ENCODE data around the gene TPK1.
A peak's percentile ranks its signal among the peaks of the same experiment; 100 is the strongest.
"Not testable (repeated sequence)": the region's sequence is repeated elsewhere in the genome, so short reads cannot be mapped to it uniquely, and the experiment has no call there.

The TPK1 gene

GRCh38 chr7:144468990-144469732 lies 366.7 kb downstream of the TPK1 start:
- DNase-seq = no peak

- no peak for DNase-seq
Measured at GRCh38 chr7:144459635-144460034, 376.2 kb downstream of the TPK1 start.

- DNase-seq = no peak
Measured at GRCh38 chr7:144455040-144455404, 380.8 kb downstream of the TPK1 start.

GRCh38 chr7:144454256-144455039 lies 381.4 kb downstream of the TPK1 start:
- DNase-seq = no peak

GRCh38 chr7:144452064-144452463 lies 383.8 kb downstream of the TPK1 start:
- DNase-seq = no peak

- DNase-seq = no peak
Measured at GRCh38 chr7:144445590-144445989, 390.3 kb downstream of the TPK1 start.

- no peak for DNase-seq
Measured at GRCh38 chr7:144439717-144440205, 396.1 kb downstream of the TPK1 start.

GRCh38 chr7:144438759-144439158 lies 397.1 kb downstream of the TPK1 start:
- no peak for DNase-seq

GRCh38 chr7:144437370-144438191 lies 398.3 kb downstream of the TPK1 start:
- DNase-seq = peak in 1 of 2 donors; percentile 58

GRCh38 chr7:144436500-144436899 lies 399.4 kb downstream of the TPK1 start:
- DNase-seq = no peak

GRCh38 chr7:144428431-144428830 lies 407.4 kb downstream of the TPK1 start:
- no peak for DNase-seq

- not testable (repeated sequence) for DNase-seq
Measured at GRCh38 chr7:144427539-144427938, 408.3 kb downstream of the TPK1 start.

- DNase-seq = not testable (repeated sequence)
Measured at GRCh38 chr7:144418931-144419330, 416.9 kb downstream of the TPK1 start.

- DNase-seq = no peak
Measured at GRCh38 chr7:144416341-144416740, 419.5 kb downstream of the TPK1 start.

GRCh38 chr7:144415858-144416257 lies 420.0 kb downstream of the TPK1 start:
- no peak for DNase-seq

- no peak for DNase-seq
Measured at GRCh38 chr7:144414815-144415214, 421.0 kb downstream of the TPK1 start.

- DNase-seq = no peak
Measured at GRCh38 chr7:144410441-144410840, 425.4 kb downstream of the TPK1 start.

- DNase-seq = no peak
Measured at GRCh38 chr7:144408121-144408520, 427.7 kb downstream of the TPK1 start.

GRCh38 chr7:144407266-144407931 lies 428.5 kb downstream of the TPK1 start:
- DNase-seq = no peak

GRCh38 chr7:144404946-144405345 lies 430.9 kb downstream of the TPK1 start:
- DNase-seq = no peak

- DNase-seq = no peak
Measured at GRCh38 chr7:144403649-144404061, 432.2 kb downstream of the TPK1 start, which contains the start of gene NOBOX. NOBOX (minus strand) TSS chr7:144403693.

- DNase-seq = no peak
Measured at GRCh38 chr7:144403102-144403501, 432.8 kb downstream of the TPK1 start.
